HG03095 (cell line): ENCODE data around the gene HUNK.
"Not testable (repeated sequence)": the region's sequence is repeated elsewhere in the genome, so short reads cannot be mapped to it uniquely, and the experiment has no call there.

Experiments used
- ATAC-seq: cut with Tn5 transposase; IDR thresholded peaks from one replicate; pipeline ENCODE4 v1.9.1; 2021; ENCODE audit warnings: moderate library complexity; ENCODE audit not compliant: unreplicated experiment

The HUNK gene

DNA sequence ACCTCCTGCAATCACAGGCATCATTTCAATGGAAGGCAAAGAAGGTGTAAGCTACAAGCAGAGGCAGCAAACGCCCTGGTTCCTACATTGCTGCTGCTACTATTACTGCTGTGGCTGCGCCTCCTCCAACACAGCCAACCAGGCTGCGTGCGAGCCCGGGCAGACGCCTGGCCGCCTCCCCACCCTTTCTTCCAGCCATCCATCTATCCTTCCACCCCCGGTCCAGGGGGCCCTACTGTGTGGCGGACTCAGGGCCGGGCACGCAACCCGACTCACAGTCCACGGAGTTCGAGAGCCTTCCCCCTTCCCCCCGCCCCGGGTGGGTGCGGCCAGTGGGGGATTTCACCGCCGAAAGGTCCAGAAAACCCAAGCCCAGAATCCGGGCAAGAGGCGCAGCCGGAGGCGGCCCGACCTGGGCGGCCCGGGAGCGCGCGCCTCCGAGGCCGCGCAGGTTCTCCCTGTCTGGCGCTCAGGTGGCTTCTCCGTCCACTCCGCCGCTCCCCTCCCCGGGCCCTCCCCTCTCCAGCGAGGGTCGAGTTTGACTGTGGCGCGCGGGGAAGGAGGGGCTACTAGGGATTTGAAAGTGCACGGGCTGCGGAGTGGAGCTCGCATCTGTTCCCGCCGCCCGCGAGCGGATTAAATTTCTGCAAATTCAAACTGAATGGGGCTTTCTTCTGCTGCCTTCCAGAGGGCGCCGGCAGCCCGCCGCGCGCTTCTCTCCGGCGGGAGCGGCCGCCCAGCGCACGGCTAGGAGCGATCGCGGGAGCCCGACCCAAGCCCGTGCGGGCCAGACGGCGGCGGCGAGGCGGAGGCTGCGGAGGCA, at the start of gene HUNK:
HUNK (plus strand) TSS at position 569 of the 823 bp plus-strand sequence. CDS start 655 bp downstream, outside the sequence.
- no peak for ATAC-seq

DNA sequence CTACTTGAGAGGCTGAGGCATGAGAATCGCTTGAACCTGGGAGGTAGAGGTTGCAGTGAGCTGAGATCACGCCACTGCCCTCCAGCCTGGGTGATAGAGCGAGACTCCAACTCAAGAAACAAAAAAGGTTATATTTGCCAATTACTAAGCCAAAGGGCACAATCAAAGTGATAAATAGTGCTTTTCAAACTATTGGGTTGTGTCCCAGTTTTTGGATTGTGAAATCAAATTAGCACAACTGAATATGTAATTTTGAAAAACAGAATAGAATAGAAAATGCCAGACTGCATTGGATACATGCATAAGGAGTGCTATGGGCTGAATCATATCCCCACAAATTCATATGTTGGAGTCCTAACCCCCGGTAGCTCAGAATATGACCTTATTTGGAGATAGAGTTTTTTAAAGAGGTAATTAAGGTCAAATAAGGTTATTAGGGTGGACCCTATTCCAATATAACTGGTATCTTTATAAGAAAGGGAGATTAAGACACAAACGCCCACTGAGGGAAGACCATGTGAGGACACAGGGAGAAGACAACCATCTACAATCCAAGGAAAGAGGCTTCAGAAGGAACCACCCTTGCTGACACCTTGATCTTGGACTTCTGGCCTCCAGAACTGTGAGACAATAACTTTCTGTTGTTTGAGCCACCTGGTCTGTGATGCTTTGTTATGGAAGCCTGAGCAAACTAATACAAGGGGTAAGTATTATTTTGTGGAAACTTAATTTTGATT, 42.9 kb upstream of the HUNK start:
- no peak for ATAC-seq

DNA sequence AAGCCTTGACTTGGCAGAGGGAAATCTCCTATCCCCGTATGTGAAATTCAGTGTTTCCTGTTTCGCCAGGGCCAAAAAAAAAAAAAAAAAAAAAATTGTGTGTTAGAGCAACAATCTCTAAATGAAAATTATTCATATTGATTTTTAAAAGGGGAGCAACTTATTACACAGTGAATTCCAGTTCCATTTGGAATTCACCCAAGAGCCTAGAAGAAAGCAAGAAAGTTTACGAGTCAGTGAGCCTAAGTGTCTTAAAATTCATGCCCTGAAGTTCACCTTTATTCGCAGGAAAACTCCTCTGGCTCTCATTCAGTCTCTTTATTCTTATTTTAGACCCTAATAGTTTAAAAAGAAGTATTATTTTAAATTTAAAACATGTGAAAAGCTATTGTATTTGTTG, 42.1 kb upstream of the HUNK start:
- no peak for ATAC-seq

DNA sequence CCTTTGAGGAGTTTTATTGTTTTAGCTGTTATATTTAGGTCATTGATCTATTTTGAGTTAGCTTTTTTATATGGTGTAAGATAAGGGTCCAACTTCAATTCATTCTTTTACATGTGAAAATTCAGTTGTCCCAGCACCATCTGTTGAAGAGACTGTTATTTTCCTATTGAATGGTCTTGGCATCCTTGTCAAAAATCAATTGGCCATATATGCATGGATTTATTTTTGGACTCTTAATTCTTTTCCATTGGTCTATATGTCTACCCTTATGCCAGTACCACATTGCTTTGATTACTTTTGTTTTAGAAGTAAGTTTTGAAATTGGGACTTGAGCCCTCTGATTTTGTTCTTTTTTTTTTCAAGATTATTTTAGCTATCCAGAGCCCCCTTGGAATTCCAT, 35.8 kb upstream of the HUNK start:
- no peak for ATAC-seq

DNA sequence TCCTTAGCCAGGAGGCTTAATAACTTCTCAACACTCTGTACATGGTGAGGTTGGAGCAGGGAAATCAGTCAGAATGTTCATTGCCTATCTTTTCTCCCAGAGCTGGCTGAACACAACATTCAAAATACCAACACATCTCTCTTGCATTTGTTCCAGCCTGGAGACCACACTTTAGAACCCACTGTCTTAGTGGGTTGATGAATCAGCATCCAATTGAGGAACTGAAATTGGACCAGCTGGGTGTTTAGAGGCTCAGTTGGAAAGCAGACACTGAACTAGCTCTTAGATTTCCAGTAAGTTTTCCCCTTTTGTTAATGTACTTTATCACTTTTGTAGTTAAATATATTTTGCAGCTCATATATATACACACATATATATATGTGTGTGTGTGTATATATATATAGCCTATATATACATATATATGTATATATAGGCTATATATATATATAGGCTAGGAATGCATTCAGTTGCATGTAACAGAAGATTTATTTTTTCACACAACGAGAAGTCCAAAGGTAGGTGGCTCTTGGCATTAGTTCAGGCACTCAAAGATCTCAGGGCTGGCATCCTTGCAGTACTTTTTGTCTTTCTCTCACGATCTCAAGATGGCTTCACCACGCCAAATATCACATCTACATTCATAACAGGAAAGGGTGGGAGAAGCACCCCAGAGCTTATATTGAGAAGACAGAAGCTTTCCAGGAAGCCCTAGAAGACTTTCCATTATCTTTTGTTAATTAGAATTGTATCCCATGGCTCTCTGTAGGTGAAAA, 35.0 kb upstream of the HUNK start:
- no peak for ATAC-seq

DNA sequence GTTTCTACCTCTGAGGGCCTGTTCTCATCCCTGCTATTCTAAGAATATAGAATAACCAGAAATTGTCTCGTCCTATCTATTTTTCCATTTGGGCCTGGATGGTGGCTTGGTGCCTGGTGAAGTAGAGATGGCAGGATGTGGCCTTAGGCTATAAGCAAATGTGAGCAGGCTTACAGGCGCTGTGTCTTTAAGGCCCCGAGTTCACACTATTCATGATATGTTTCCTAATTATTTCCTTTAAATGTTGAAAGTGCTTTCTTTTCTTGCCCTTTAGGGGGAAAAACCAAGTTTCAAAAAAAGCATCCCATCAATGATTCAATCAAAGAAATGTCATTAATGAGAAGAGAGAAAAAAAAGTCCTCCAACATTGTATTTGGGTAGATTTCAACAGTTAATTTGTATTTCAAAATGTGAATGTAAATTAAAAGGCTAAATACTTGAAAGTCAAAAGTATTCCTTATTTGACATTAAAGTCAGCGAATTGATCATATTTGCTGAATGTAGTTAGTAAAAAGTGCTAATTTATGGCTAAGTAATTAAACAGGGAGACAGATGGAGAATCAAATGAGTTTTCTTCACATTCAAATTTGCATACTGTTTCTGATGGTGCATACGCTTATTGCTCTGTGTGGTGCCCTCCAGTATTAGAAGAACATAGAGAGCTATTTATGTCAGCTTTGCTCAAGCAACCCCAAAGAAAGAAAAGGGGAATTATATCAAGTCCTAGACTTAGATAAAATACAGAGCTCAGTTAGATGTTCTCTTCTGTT, 34.0 kb upstream of the HUNK start:
- no peak for ATAC-seq

DNA sequence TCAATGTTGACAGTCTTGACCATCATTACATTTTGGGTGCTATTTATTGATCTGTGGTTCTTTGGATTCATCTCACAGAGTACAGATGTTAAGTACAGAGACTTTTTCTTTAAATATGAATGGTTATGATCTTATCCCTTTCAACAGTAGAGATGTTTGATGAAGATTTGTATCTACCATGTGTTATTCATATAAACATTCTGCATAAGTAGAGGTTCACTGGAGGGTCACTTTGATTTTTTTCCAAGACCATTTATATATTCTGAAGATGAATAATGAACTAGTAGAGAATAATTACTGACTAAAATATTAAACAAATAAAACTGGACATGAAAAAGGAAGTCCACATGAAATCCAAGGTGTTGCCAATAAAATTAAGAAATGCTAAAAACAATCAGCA, 28.6 kb upstream of the HUNK start:
- no peak for ATAC-seq

DNA sequence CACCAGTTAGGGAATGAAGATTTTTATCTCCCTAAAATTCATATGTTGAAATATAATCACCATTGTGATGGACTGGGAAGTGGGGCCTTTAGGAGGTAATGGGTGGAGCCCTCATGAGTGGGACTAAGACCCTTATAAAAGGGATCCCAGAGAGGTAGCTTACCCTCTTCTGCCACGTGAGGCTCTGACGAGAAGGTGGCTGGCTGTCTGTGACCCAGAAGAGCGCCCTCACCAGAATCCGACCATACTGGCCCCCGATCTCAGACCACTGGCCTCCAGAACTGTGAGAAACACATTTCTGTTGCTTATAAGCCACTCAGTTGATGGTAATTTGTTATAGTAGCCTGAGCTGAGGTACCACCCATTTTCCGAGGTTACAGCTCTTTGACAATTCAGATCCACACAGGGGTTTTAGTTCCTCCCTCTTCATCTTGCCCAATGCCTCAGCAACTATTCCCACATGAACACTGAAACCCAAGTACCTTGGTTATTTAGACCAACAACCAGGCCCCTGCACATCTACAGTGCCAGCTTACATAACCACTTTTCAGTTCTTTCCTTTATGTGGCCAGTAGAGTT, 27.6 kb upstream of the HUNK start:
- ATAC-seq, result no peak

DNA sequence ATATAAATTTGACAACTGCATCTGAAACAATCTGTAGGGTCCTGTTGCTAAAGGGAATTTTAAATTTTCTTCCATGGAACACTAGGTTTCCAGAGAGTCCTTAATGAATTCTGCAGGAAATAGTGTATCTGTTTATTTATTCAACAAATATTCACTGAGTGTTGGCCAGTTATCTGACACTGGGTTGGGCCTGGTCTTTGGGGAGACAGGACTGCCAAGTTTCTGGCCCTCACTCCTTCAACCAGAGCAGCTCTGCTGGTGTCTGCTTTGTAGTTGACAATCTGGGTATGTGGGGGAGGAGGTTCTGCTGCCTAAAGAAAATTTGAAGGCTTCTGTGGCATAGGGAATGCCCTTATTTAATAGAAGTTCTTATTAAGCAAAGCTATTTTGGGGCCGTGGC, 26.1 kb upstream of the HUNK start:
- ATAC-seq, result no peak

DNA sequence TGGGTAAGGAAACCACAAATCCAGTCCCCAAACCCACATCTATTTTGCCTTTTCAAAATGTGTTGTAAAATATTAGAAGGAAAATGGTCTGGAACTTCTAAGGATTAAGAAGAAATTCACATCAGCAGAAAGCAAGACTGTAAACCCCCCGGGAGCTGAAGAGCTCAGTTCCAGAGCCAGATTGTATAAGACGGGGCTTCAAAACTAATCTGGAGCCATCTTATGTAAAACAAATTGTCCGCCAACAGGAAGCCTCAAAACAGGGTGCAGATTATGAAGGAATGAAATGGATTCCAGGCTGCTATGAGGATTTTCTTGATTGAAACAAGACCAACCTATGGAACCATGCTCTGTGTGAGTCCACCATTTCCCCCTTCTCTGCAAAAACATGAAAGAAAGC, 25.1 kb upstream of the HUNK start:
- no peak for ATAC-seq

DNA sequence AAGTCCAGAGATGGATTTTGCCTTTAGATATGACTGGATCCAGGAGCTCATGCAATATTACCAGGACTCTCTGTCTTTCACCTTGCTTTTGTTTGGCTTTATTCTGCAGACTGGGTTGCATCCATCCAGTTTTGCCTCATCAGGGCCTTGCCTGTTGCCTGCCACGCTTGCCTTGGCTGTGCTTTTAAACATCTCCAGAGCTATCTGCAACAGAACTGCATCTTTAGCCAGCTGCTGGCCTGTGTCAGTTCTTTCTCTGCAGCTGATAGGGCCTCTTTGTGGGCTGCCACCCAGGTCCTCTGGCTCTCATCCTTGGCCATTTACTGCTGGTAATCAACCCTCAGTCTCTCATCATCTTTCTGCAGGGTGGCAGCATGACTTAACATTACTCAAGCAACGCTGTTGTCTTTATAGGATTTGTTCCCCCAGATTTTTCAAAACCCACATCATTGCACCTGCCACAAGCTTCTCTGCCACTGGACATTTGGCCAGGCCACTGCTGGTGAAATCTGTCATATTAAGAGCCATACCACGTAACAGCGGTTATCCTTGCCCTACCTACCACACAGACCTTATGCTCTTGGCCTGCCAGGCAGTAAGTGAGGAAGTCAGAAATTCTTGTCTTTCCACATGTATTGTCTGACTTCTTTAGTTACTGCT, 24.4 kb upstream of the HUNK start:
- ATAC-seq, result no peak

DNA sequence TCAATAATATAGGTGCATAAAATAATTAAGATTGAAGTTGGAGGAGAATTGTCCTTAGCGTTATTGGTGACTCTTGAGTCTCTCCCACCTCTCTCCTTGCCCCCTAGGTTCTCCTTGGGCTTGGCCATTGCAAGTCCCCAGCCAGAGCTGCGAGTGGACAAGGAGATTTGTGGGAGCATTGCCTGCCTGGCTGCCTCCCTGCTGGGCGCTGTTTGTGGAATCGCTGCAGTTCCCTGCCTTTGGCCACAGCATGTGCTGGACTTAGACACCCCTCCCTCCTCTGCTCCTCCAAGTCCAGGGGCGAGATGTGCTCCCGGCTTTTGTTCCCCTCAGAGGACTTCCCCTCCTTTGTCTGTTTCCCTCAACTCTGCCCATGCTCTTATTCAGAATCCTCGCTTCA, 21.9 kb upstream of the HUNK start:
- ATAC-seq, result no peak

DNA sequence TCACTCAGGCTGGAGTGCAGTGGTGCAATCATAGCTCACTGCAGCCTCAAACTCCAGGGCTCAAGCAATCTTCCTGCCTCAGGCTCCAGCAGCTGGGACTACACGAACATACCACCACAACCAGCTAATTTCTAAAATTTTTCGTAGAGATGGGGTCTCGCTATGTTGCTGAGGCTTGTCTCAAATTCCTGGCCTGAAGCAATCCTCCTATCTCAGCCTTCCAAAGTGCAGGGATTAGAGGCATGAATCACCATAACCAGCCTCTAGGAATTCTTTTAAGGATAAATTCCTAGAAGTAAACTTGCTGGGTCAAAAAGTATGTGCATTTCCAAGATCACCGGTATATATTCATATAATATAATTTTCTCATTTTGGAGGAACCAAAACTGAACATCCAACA, 17.6 kb upstream of the HUNK start:
- no peak for ATAC-seq

DNA sequence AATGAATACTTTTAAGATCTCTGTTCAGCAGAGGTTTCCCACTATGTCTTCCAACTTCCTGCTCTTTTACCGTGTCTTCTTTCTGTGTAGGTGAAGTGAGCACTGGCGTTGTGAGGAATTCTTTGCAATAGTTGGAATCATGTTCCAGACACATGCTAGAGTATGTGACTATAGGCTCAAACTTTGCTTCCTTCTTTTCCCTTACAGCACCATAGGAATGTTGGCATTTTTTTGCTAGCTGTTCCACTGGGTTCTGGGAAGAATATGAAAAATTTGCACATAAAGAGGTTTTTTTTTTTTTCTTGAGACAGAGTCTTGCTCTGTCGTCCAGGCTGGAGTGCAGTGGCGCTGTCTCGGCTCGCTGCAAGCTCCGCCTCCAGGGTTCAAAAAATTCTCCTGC, 15.7 kb upstream of the HUNK start:
- no peak for ATAC-seq

DNA sequence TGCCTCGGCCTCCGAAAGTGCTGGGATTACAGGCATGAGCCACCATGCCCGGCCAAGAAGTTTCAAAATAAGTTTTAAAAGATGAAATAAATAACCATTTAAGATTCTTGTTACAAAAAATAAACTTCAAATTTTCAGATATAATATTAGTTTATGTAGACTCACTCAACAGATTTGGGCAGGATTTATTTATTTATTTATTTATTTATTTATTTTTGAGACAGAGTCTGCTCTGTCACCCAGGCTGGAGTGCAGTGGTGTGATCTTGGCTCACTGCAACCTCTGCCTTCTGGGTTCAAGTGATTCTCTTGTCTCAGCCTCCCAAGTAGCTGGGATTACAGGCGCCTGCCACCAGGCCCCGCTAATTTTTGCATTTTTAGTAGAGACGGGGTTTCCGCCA, 15.2 kb upstream of the HUNK start:
- not testable (repeated sequence) for ATAC-seq

DNA sequence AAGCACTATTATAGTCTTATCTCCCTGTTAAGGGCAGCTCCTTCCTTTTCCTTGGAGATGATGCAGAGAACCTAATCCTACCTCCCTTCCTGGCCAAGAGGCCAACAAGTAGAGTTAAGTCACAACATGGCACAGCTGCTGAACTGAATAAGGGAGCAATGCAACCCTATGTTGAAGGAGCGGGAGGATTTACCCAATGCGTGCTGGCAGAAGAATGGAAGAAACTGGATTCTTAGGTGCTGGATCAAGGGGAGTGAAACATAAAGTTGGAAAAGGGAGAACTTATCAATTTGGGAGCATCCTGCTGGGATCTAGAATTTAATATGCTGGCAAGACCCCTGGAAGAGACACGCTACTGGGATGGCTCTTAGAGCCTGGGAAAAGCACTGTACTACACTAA, 12.0 kb upstream of the HUNK start:
- ATAC-seq, result no peak

DNA sequence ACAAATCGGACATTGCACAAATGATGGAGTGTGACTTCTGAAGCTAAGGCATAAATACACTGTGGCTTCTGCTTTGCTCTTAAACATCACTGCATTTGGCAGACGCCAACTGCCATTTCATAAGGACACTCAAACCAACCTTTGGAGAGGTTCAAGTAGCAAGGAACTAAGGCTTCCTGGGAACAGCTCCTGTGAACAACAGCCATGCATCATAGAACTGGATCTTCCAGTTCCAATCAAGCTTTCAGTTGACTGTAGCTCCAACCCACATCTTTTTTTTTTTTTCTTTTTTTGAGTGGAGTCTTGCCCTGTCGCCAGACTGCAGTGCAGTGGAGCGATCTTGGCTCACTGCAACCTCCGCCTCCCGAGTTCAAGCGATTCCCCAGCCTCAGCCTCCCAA, 10.7 kb upstream of the HUNK start:
- no peak for ATAC-seq

DNA sequence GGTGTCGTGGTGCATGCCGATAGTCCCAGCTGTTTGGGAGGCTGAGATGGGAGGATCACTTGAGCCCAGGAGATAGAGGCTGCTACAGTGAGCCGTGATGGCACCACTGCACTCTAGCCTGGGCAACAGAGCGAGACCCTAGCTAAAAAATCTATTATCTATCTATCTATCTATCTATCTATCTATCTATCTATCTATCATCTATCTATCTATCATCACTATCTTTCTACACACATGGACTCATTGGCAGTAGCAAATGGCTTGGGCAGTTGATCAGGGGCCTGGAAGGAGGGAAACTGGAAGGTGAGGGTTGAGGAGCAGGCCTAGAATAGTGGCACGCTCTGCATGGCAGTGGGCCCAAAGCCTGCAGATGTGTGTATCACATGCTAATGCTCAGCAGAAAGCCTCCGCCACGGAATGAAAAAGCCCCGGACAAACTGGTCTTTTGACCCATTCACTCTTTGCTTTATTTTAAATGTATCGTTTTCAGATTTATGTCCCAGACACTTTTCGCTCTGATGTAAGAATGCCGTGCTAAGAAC, 7.3 kb upstream of the HUNK start:
- no peak for ATAC-seq

DNA sequence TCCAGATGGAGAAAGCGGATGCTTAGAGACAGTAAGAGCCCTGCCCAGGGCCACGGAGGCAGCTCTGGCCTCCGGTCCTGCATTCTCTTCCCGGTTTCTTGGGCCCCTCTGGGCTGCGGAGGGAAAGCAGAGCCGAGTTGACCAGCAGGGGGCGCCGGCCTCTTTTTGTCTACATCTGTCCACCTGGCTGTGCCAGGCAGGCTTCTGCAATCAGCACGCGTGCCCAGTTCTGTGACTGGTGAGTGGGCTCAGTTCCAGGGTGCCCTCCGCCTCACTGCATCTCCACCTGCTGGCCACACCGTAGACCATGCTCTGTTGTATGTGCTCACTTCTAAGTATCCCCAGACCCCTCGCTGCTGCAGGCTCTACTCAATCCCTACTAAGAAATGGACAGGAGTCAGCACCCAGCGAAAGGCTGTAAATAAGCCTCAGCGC, 6.7 kb upstream of the HUNK start:
- no peak for ATAC-seq

DNA sequence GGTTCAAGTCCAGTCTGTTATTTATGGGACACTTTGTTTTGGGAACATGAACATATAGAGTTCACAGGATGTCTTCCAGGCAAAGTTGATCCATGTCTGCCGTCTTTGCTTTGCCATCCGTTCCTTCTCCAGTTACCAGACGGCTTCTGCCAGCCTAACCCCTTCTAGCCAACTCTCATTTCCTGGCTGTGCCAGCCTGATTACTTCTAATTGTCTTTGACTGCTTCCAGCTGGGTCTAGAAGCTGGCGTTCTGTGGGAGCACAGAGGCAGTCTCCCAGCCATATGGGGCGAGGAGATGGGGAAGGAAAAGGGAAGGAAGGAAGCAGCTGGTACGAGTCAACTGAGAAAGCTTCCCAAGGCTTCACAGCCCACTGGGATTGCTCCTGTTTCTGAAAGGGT, 3.1 kb upstream of the HUNK start:
- no peak for ATAC-seq
